Thyroid gland (tissue), 4 donors: ENCODE measurements around the gene COG1. TPM values are rescaled to one million over a fixed set of nuclear protein-coding genes. Genes with fewer than 3 reads are reported as not detected.
A peak's percentile ranks its signal among the peaks of the same experiment; 100 is the strongest.

Source experiments
- DNase-seq, 2 donors: peaks; one replicate each; pipeline ENCODE4 v3.0.0-alpha.2; 2019
- H3K27ac ChIP-seq, 3 donors: fragments of 200-600 bp; sonication (generic); 1 replicate in 2 of 3; 2 replicates in 1 of 3; pipeline ENCODE4 v1.5.1; 2016 to 2019; ENCODE audit warnings: mild to moderate bottlenecking in 1 of 3, moderate library complexity in 1 of 3
- H3K27me3 ChIP-seq: fragments of 200-600 bp; sonication (generic); one replicate; pipeline ENCODE4 v1.5.1; 2019
- H3K36me3 ChIP-seq, 2 donors: fragments of 200-600 bp; sonication (generic); one replicate each; pipeline ENCODE4 v1.5.1; 2016 to 2019
- H3K4me1 ChIP-seq, 2 donors: fragments of 200-600 bp; sonication (generic); one replicate each; pipeline ENCODE4 v1.5.1; 2017 to 2019
- H3K4me3 ChIP-seq, 3 donors: fragments of 200-600 bp; sonication (generic); replicated peaks in 1 of 3; 1 replicate in 2 of 3; 2 replicates in 1 of 3; pipeline ENCODE4 v1.5.1; 2016; ENCODE audit warnings: mild to moderate bottlenecking in 1 of 3
- H3K9me3 ChIP-seq: fragments of 200-600 bp; sonication (generic); one replicate; pipeline ENCODE4 v1.5.1; 2017
- CTCF ChIP-seq, 6 experiments: fragments of 200-600 bp in 3 of 6; fragments of 450-650 bp in 3 of 6; sonication (generic) in 3 of 6; IDR thresholded peaks; one replicate each; pipeline ENCODE4 v1.5.1; 2016 to 2019; ENCODE audit warnings: antibody characterized with exemption in 6 of 6, mild to moderate bottlenecking in 2 of 6, inconsistent platforms in 1 of 6, moderate library complexity in 1 of 6
- POLR2A ChIP-seq, 2 donors: fragments of 450-650 bp; IDR thresholded peaks; one replicate each; pipeline ENCODE4 v1.6.1; 2017; ENCODE audit warnings: antibody characterized with exemption in 2 of 2, mild to moderate bottlenecking in 2 of 2, moderate library complexity in 1 of 2
- WGBS, 2 donors: methylation state at CpG; one replicate each; pipeline ENCODE4 v1.1.5; 2017; 5-methylcytosine and 5-hydroxymethylcytosine counted together
- intact Hi-C: fragments of 100-400 bp; cut with DNase I; formaldehyde crosslinking; loops from one replicate; pipeline ENCODE4 v1.15.1; 2023
- total RNA-seq, 4 donors: library from RNA; depleted of rRNA; stranded (reverse); fragments of >200 nt; gene quantifications; one replicate each; pipeline ENCODE4 v1.2.3, GENCODE V29; 2016

COG1 gene
- total RNA-seq, 4 donors from 2014 or later, result 31.9 to 42.9 (median 37.2) TPM

GRCh38 chr17:73257516-73257915, 64.7 kb downstream of the COG1 start:
- peaks cover 0 to 5% of the 10 kb centered on the region in 2 donors for H3K4me1 ChIP-seq
- H3K4me3 ChIP-seq, result no peak overlapping the region
- intact Hi-C loops, result no loop called here
- H3K9me3 ChIP-seq, result no peaks in the 10 kb centered on the region
- peak; percentile 17 to 30 for DNase-seq
- TF ChIP-seq CTCF (IDR thresholded peaks at IDR 0.05) (no peak), POLR2A (IDR thresholded peaks at IDR 0.05) (no peak)
- WGBS, 2 donors, result 74 to 87% methylated on average over 5 to 6 of the region's 6 CpGs
- H3K27ac ChIP-seq, result no peak overlapping the region
- H3K36me3 ChIP-seq, result no peaks in the 10 kb centered on the region
- H3K27me3 ChIP-seq, result no peaks in the 10 kb centered on the region

Other genes with a start within 250 kb of the COG1 start
- gene SLC39A11, start 100.4 kb upstream of the COG1 start, total RNA-seq, result 100 to 1,000 TPM in 2 of 4 donors, 10 to 100 TPM in 2; 55.1 to 123 (median 97.0) TPM
- 1 to 10 TPM in 2 of 4 donors, under 1 TPM in 2; 0.56 to 2.5 (median 0.99) TPM for gene SSTR2, start 28.0 kb upstream of the COG1 start, total RNA-seq
- not detected for gene CPSF4L, start 68.8 kb downstream of the COG1 start, total RNA-seq
- gene CDC42EP4, start 118.9 kb downstream of the COG1 start, total RNA-seq, result 100 to 1,000 TPM in 2 of 4 donors, 10 to 100 TPM in 2; 68.7 to 172 (median 97.3) TPM